SHP77 treated with DMSO at 0.1 percent for 48 hours (cell line): ENCODE results near the gene COPZ2.
"Not testable (repeated sequence)": the region's sequence is repeated elsewhere in the genome, so short reads cannot be mapped to it uniquely, and the experiment has no call there.

Source experiments
- DNase-seq: peaks from one replicate; lab custom pipeline; 2025; lab: John Stamatoyannopoulos, UW

Gene COPZ2

DNA sequence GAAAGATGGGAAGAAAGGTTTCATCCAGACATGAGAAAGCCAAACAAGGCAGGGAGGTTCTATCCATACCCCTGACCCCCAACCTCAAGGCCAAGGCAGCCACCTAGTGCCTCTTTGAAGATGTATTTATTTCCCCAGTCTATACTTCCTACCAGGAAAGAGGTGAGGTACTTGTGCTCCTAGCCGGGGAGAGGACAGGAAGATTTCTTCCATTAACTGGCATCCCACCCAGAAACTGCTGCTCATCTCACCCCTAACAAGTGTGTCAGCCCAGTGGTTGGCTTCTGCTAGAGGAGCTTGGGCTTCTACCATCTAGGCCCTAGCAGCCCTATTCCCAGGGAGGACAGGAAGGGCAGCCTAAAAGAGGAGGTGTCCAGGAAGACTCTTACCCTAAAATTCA is 8.9 kb downstream of the COPZ2 start:
- DNase-seq = no peak

- no peak for DNase-seq
Observed at GRCh38 chr17:48027322-48027981, 10.1 kb downstream of the COPZ2 start.

DNA sequence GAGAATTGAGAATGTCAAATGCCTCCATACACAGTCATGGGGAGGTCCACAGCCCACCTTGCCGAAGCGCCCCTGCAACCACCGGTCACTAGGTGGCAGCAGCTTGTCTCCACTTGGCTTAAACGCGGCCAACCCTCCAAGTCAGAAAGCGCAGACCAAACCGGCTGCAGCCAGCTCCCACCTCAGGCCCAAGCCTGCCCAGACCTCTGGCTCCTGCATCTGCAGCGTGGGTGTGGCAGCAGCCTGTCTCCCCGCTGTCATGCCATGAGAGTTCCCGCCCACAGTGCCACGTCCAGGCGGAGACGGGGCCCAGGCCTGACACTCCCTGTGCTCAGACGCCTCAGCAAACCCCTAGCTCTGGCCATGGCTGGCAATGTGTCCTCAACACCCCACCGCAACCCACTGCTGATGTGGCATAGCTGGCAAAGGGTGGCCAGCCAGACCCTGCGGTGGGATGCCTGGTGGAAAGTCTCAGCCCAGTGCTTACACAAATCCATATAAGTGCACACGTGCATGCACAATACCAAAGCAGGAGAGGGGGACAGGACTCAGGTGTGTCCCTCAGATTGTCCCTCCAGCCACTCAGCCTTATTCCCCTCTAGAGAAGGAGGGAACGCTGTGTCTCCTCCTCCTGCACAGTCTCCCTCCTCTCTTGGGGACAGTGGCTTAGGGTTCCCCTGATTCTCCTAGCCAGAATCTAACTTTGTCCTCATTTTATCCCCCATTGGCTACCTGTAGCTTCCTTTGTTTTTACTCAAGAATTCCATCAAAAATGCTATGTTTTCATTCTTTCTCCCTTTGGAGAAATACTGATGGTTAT is 10.9 kb downstream of the COPZ2 start:
- DNase-seq = peak; percentile 83

DNA sequence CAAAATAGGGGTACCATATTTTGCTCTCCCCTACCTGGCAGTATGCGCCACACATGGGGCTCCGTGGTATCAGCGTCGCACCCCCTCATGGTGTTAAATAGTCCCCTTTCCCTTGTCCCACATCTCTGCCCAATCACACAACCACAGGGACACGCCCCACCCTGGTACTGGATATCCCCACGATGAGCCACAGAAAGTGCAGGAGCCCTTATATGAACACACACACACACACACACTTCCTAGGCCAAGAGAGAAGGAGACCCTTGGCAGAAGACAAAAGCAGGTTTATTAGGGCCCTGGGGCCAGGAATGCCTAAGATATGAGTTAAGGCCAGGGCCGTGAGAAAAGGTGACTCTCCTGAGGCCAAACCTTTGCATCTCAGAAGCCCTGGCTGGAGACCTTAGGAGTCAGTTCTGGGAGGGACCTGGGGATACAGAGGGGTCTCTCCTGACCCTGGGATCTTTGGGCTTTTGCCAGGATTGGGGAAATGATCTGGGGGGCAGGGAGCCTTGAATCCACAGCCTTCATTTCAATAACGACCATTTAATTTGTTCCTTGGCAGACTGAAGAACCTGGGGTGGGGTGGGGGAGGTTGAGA is 11.6 kb downstream of the COPZ2 start:
- DNase-seq = no peak

- DNase-seq = peak; percentile 94
Observed at GRCh38 chr17:48025040-48025903, 12.3 kb downstream of the COPZ2 start.

DNA sequence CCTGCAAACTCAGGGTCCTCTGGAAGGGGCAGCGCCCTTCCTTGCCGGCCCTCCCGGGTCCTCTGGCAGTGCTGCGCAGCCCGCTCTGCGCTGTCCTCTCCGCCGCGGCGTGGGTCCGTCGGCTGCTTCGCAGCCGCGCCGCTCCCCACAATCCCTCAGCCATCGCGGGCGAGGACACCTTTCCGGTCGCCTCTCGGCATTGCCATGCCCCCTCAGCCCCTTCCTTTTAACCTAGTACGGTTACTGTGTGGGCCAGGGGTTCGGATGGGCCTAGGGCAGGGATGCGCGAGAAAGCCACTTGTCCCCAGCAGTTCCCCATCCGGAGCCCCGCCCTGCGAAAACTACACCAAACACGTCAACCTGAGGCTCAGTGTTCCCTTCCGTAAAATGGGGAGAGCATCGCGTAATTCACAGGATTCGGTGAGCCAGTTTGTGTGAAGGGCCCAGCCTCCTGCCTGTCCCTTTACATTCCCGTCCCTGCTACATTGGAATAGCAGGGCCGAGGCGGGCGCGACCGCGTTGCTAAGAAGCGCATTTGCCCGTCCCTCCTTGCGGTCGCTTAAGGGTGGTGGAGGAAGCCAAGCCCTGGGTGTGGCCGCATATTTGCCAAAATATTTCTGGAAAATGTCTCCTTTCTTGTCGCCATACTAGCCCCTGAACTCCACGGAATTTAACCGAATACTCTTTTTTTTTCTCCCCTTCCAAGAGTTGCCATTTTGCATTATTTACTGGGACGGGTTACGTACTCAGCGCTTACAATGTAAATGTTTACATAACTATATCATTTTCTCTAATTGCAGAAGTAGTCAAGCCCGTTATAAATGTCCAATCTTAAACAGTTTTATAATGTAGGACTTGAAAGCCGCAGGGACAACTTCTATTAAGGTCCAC is 13.2 kb downstream of the COPZ2 start:
- DNase-seq = no peak

DNA sequence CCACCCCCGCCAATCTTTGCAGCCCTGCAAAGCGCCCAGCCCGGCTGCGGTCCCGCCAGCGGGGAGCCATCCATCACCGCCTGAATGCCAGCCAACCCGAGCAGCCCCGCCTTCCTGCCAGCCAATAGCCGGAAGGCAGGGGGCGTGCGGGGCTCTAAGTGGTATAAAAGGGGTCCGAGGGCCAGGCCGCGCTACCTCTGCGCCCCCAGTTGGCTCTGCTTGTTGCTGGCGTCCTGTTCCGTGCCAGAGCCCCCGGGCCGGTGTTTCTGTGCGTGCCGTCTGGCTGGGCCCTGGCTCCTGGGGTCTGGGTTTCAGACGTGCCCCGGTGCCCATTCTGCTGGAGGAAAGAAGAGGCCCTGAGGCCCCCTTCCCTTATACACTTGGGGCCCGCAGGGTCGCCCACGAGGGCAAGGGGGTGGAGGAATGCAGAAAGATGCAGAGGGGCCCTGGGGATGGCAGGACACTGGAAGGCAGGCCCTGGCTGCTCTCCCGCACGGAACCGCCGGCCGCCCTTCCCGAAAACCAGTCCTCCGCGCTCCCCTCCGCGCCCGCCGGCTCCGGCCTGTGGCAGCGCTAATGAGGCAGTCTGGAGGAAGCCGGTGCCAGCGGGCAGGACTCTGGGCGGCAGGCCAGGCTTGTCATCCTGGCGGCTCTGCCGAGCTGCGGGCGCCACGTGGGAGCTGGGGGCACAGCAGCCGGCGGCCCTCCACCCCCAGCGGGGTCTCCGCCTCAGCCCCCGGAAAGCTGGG is 14.0 kb downstream of the COPZ2 start:
- DNase-seq = peak; percentile 84

DNA sequence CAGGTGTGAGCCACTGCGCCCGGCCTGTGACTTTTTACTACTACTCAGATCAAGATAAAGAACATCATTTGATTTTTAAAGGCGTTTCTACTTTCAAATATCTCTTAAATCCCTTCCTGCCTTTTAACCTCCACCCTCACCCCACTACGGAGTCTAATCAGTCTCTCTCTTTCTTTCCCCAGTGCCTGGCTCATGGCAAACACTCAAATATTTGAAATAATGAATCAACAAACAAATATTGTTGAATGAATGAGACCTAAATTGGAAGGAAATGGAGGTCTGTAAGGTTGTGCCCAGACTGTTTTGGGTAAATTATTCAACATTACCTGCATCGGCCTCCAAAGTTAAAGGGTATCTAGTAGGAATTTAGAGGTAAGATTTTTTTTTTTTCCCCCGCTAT is 14.7 kb downstream of the COPZ2 start:
- no peak for DNase-seq

- no peak for DNase-seq
Observed at GRCh38 chr17:48021934-48022333, 15.7 kb downstream of the COPZ2 start.

DNA sequence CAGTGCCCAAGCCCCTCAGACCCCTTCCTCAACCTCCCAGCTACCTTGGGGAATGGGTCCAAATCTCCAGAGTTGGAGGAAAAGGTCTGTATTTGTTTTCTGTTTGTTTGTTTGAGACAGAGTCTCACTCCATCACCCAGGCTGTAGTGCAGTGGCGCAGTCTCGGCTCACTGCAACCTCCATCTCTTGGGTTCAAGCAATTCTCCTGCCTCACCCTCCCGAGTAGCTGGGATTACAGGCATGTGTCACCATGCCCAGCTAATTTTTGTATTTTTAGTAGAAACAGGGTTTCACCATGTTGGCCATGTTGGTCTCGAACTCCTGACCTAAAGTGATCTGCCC is 19.8 kb downstream of the COPZ2 start:
- not testable (repeated sequence) for DNase-seq

- no peak for DNase-seq
Observed at GRCh38 chr17:48016112-48016511, 21.5 kb downstream of the COPZ2 start.

DNA sequence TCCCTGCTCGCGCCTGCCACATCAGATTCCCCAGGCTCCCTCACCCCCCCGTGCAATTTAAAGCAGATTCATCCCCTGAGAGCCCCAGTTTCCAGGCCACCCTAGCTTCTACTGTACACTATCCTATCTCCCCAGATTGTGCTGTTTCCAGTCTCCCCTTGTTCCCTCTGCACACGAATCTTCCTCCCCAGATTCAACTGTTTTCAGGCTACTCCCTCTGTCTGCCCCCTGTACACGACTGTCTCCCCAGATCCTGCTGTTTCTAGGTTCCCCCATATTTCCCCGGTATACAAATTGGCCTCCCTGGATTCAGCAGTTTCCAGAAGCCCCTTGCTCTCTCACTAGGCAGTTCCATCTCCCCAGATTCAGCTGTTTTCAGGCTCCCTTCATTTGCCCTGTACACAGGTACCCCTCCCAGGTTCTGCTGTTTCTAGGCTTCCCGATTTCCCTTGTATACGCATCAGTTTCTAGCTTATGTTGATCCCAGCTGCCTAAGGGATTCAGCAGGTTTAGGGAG is 22.9 kb downstream of the COPZ2 start:
- DNase-seq = no peak

DNA sequence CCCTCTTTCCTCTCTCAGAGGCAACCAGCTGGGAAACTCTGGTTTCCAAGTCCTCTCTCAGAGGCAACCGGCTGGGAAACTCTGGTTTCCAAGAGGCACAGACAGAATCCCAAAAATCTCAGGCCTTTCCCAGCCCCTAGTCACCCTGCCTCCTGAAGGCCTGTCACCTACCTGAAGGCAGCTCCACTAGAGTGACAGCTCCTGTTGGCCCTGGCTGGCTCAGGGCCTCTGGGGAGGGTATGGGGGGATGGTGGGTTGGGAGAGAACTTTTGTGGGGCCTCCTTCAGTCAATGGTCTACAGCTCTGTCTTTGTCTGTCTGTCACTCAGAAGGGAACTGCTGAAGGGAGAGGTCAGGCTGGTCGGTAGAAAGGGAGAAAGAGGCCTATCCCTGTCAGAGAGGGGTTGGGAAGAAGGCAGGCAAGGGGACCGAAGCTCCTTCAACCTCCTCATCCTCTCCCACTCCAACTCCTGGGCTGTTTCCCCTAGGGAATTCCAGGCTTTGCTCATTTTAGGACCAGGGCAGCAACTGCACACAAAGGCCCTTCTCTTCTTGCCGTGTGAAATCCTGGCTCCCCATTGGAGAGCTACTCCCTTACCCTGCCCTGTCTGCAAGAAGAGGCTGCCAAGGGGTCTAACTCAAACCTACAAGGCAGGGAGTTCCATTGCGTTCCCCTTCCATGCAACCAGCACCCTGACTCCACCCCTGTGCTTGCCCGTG is 23.6 kb downstream of the COPZ2 start:
- DNase-seq = no peak

DNA sequence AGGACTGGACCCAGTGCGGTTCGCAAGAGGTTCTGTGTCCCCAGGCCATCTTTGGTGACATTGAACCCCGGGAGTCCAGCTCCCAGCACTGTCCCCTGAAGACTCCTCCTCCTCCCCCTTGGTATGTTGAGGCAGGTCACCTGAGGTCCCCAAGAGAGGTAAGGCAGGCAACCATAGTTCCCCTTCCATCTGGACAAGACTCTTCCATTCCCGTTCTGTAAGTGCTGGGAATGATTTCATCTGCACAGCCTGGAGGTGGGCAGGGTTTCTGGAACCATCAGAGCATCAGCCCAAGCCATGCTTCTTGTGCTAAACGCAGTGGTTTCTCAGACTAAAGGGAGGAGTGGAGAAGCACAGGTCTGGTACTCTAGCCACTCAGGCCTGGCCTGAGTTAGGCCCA is 24.9 kb downstream of the COPZ2 start:
- DNase-seq = no peak

- DNase-seq = peak; percentile 72
Observed at GRCh38 chr17:48012151-48012520, 25.5 kb downstream of the COPZ2 start.

DNA sequence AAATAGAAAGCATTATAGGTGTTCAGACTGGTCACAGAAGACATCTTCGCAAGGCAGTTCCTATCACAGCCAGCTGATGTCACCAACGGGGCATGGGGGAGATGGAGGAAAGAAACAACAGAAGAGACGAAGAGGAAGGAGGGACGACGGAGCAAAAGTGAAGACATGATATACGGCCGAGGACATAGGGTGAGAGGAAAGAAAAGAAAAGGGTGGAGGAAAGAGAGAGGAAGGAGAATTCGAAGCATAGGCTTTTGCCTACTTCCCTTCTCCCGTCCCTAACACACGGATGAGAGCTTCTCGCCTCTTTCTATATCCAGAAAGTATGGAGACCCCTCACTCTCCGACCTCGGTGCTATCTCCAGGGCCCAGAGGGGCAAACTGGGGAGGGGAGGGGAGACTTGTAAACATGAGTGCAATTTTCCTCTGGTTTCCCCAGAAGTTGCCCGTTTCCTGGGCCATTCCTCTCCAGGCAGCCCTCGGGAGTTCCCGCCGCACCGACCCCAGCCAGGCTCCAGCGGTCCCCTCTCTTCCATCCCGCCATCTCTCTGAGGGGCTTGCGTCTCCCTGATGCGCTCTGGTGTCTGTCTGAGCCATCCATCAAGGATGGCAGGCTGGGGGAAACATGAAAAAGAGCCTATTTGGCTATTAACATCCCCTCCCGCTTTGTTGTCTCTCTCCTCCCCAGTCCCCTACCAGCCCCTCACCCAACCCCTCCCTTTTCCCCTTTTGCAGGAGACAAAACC is 26.0 kb downstream of the COPZ2 start:
- DNase-seq = peak; percentile 51

GRCh38 chr17:48010193-48010592 is 27.4 kb downstream of the COPZ2 start:
- no peak for DNase-seq

GRCh38 chr17:48006936-48007709 is 30.5 kb downstream of the COPZ2 start:
- DNase-seq = no peak
